AG08395 (cell line): ENCODE results near the gene TPM1.

Source experiments
- DNase-seq: peaks from one replicate; pipeline ENCODE4 v3.0.0; 2012; ENCODE audit warnings: mixed read lengths, low spot score

The TPM1 gene

GRCh38 chr15:63054985-63055384 lies 12.4 kb downstream of the TPM1 start:
- no peak for DNase-seq

- no peak for DNase-seq
Measured at GRCh38 chr15:63056829-63057228, 14.3 kb downstream of the TPM1 start.

DNA sequence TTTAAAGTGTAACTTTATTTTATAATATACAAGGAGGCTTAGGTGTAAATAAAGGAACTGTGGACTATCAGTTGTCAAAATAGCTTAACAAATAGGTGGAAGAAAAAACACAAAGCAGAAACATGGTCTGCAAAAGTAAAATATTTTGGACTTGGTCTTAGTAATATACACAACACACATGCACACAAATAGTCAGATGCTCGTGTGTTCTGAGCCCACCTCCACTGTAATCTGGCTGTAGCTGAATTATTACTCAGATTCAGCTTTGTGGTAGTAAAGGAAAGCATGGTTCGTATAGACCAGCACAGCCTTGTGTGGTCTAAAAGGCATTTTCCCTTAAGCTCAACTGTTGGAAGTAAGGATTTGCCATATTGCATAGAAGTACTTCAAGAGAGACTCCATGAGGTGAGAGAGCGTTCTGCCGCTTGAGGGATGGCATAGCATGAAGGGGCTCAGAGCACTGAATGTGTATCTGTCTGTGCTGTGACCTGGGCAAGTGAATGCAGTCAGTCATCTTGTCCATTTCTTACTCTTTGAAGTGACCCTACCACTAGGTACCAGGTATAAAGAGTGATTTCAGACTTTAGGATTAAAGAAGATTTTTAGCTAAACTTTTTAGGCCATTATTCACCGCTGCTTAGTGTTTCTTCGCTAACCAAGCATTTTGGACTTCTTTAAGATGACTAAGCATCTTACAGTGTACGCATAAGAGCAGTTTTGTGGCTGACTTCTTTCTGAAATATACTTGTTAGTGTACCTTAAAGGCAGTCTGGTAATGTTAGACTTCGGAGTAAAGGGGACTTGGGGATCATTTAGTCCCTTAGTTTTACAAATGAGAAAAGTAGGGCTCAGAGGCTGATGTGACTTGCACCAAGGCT lies 15.2 kb downstream of the TPM1 start:
- DNase-seq = no peak

DNA sequence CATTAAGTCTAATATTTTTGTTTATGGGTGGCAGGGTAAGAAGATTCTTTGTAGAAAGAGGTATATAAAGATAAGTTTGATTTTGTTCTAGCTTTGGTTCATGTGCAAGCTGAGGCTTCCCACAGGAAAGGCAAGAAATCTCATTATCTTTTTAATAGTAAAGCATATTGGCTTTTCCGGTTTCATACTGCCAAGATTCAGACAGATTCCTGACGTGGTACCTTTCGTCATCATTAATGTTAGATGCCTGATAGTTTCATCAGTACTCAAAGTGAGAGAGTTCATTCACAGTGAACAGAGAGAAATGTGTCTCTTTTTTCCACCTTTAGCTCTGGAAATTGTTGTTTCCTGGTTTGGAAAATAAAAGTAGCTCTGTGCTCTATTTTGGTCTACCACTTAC lies 16.5 kb downstream of the TPM1 start:
- no peak for DNase-seq

GRCh38 chr15:63059573-63060216 lies 17.1 kb downstream of the TPM1 start:
- DNase-seq = no peak

GRCh38 chr15:63060699-63061098 lies 18.2 kb downstream of the TPM1 start:
- DNase-seq = no peak

DNA sequence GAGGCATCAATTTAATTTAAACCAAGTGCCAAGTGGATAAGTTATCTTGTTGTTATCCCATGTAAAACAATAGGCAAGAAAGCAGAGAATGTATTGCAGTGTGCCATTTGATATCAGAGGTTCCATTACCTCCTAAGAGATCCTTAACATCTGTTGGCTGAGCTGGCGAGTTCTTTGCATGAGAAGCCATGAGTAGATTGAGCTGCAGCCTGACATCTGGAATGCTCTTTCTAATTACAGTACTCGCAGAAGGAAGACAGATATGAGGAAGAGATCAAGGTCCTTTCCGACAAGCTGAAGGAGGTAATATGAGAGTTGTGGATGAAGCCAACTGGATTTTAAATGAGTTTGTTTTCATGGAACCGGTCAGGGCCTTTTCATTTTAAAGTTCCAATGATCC lies 19.4 kb downstream of the TPM1 start:
- no peak for DNase-seq

DNA sequence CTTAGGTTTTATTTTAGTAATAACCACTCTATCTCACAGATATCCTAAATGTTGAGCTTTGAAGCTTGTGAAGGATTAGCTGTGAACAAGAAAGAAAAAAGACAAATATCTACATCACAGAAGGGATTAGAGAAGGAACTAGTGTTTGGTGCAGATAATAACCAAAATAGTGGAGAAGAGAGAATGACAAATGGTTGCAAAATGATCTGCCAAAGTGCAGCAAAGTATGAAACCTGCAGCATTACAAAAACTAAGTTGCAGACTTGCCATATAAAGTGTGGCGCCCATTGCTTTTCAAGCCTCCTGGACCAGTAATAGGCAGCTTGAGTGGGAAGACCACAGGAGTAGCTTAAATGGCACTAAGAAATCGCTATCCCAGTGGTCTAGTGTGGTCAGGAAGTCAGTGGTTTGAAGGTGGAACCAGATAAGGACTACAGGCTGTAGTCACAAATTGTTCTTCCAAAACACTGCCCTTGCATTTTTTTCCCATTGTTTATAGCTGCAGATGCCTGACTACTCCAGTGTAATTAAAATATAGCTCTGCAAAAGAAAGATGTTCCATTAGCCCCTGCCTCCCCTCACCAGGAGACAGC lies 20.7 kb downstream of the TPM1 start:
- no peak for DNase-seq

- DNase-seq = no peak
Measured at GRCh38 chr15:63063877-63064409, 21.4 kb downstream of the TPM1 start.

- no peak for DNase-seq
Measured at GRCh38 chr15:63065262-63066221, 23.0 kb downstream of the TPM1 start.

GRCh38 chr15:63066272-63066671 lies 23.7 kb downstream of the TPM1 start:
- DNase-seq = no peak

DNA sequence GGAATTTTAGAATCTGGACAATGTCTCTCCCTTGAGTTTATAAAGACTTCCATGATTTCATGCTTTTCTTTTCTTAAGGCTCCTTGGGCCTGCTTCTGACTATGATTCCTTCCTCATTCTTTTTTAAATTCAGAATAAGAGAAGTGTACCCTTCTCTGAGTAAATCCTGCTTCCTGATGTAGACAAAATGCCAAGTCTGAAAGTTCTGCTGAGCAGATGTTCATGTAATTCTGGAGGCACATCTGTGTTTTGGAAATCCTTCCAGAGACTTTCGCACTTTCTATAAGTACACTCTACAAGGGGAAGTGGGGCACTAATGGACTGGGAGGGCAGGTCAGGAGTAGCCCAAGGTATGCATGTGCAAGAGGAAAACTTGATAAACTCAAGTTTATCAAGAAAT lies 24.8 kb downstream of the TPM1 start:
- no peak for DNase-seq

DNA sequence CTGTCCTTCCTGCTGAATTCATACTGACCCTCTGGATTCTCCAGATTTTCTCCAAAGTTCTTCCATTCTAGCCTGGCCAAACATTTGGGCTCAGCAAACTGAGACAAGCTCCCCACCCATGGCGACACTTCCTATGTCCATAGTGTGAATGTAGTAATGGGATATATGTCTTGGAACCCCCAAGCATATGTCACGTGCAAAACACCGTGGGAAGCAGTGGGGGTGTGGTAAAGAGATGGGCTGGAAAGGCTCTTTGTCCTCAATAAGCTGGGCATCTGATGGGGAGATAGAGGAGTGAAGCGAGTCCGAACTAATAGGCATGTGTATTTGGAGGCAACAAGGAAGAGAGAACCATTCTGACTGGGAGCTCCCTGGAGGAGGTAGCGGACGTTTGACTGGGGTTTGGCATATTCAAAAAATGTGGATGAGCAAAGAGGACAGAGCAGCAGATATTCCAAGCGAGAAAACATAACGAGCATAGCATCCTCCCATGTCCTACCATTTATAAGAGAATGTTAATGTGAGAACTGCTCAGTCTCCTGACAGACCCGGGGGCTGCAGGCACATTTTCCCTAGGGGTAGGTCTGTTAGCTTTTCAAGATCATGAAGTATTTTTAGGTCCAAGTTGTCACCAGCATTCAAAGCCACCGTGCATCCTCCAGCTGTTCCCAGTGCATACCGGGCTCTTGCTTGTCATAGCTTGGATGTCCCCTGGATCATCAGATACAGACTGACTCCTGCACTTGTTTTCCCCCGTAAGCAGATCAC lies 25.6 kb downstream of the TPM1 start:
- DNase-seq = no peak

DNA sequence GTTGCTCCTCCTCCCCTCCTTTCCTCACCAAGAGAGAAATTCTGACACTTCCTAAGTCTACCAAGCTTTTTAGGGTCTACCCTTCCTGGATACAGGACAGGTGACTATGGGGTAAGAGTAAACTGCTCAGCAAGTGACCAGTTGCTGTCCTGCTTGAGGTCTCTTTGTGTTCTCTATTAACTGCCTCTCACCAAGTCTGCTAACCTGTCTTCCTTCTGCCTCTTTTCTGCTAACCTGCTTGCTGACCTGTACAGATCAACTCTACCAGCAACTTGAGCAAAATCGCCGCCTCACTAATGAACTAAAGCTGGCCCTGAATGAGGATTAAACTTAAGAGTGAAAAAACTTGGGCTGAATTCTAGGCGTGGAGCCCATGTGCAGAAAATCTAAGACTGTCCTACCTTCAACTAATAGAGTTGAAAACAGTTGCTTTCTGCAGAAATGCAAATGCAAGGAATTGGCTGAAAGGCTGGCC lies 27.1 kb downstream of the TPM1 start:
- no peak for DNase-seq

DNA sequence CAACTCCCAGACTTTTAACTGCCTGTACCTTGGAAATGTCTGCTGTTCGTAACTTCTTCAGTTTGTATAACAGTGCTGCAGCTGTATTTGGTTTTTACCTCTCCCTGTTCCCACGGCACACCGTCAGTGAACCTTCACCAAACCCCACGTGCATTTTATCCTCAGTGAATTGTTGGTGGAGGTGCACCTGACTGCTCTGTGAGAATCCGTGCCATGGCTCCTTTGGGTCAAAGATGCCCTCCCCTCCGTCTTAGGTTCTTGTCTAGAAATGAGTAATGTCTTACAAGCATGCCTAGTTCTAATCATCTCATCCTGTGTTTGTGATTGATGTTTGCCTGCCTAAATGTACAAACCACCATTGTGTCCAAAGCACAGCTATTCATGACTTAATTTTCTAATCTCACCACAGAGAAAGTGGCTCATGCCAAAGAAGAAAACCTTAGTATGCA lies 28.2 kb downstream of the TPM1 start:
- no peak for DNase-seq

DNA sequence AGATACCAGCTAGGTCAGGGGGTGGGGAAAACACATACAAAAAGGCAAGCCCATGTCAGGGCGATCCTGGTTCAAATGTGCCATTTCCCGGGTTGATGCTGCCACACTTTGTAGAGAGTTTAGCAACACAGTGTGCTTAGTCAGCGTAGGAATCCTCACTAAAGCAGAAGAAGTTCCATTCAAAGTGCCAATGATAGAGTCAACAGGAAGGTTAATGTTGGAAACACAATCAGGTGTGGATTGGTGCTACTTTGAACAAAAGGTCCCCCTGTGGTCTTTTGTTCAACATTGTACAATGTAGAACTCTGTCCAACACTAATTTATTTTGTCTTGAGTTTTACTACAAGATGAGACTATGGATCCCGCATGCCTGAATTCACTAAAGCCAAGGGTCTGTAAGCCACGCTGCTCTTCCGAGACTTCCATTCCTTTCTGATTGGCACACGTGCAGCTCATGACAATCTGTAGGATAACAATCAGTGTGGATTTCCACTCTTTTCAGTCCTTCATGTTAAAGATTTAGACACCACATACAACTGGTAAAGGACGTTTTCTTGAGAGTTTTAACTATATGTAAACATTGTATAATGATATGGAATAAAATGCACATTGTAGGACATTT lies 28.9 kb downstream of the TPM1 start:
- DNase-seq = no peak

GRCh38 chr15:63072023-63072650 lies 29.6 kb downstream of the TPM1 start:
- no peak for DNase-seq

DNA sequence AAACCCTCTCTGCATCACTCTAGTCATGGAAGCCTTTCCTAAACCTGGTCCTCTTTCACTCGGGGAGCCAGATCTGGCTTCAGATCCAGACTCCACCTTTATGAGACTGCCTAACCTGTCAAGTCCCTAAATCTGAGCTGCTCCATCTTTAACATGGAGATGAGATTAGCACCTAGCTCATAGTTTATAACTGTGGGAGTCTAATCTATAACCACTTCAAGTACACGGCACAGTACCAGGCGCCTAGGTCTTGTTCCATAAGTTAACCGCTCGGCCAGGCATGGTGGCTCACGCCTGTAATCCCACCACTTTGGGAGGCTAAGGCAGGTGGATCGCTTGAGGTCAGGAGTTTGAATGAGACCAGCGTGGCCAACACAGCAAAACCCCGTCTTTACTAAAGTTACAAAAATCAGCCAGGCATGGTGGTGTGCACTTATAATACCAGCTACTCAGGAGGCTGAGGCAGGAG lies 30.3 kb downstream of the TPM1 start:
- no peak for DNase-seq

- DNase-seq = no peak
Measured at GRCh38 chr15:63073497-63074172, 31.1 kb downstream of the TPM1 start.
